IMR-90 (cell line): ENCODE results near the gene CRCP. TPM values are rescaled to one million over a fixed set of nuclear protein-coding genes. Genes with fewer than 3 reads are reported as not detected.

Experiments
- ATAC-seq: fragments of 200-7000 bp; cut with Tn5 transposase; 2 replicates; pipeline ENCODE4 v1.9.1; 2020; ENCODE audit warnings: low read depth, mild to moderate bottlenecking, moderate library complexity
- BruUV-seq: library from RNA; stranded (reverse); fragments of 400-500 nt; replicated peaks from 2 replicates; lab custom pipeline; 2021; lab: Mats Ljungman, UMichigan
- CTCF ChIA-PET: fragments of 300-600 bp; formaldehyde crosslinking; extraction: SDS; loops from one replicate; lab custom pipeline; 2021; ENCODE audit warnings: antibody characterized with exemption; lab: Yijun Ruan, JAX
- POLR2A ChIA-PET: fragments of 300-600 bp; sonication (Branson Sonifier 250); formaldehyde crosslinking; loops from one replicate; lab custom pipeline; 2022; ENCODE audit warnings: antibody characterized with exemption; ENCODE audit not compliant: unreplicated experiment; lab: Charles Lee
- DNase-seq: peaks from one replicate; pipeline ENCODE4 v3.0.0; 2013
- H2AFZ ChIP-seq: replicated peaks from 2 replicates; pipeline ENCODE3; 2013; ENCODE audit warnings: low read length, mild to moderate bottlenecking; ENCODE audit not compliant: poor library complexity
- H2AK5ac ChIP-seq: 2 replicates; pipeline ENCODE4 v1.6.1; 2013; ENCODE audit warnings: low read depth, low read length, inconsistent platforms
- H2AK9ac ChIP-seq: replicated peaks from 2 replicates; pipeline ENCODE3; 2013; ENCODE audit warnings: mild to moderate bottlenecking, low read depth, low read length, moderate library complexity; ENCODE audit not compliant: poor library complexity
- H2BK120ac ChIP-seq: 2 replicates; pipeline ENCODE4 v1.6.1; 2013; ENCODE audit warnings: low read depth, low read length, inconsistent platforms
- H2BK15ac ChIP-seq: 3 replicates; pipeline ENCODE4 v1.6.1; 2013; ENCODE audit warnings: low read depth, low read length, inconsistent platforms
- H2BK20ac ChIP-seq: 2 replicates; pipeline ENCODE4 v1.6.1; 2013; ENCODE audit warnings: low read depth, mild to moderate bottlenecking, inconsistent platforms, low read length, moderate library complexity
- H2BK5ac ChIP-seq: 2 replicates; pipeline ENCODE4 v1.6.1; 2013; ENCODE audit warnings: mild to moderate bottlenecking, low read depth, low read length, inconsistent platforms; ENCODE audit not compliant: poor library complexity, severe bottlenecking
- H3K14ac ChIP-seq: replicated peaks from 2 replicates; pipeline ENCODE4 v1.6.1; 2013; ENCODE audit warnings: low read depth, low read length, inconsistent platforms
- H3K18ac ChIP-seq: 2 replicates; pipeline ENCODE4 v1.6.1; 2013; ENCODE audit warnings: low read depth, low read length, control low read depth
- H3K23ac ChIP-seq: 2 replicates; pipeline ENCODE4 v1.6.1; 2013; ENCODE audit warnings: low read depth, low read length, inconsistent platforms
- H3K27ac ChIP-seq: 2 replicates; pipeline ENCODE4 v1.5.1; 2013; ENCODE audit warnings: mild to moderate bottlenecking, control low read depth, low read length; ENCODE audit not compliant: insufficient read depth
- H3K27me3 ChIP-seq: 2 replicates; pipeline ENCODE4 v1.6.1; 2013; ENCODE audit warnings: low read length; ENCODE audit not compliant: control insufficient read depth, insufficient read depth
- H3K36me3 ChIP-seq: 2 replicates; pipeline ENCODE4 v1.6.1; 2013; ENCODE audit warnings: low read length, mixed read lengths; ENCODE audit not compliant: control insufficient read depth, insufficient read depth
- H3K4ac ChIP-seq: 2 replicates; pipeline ENCODE4 v1.6.1; 2013; ENCODE audit warnings: low read depth, low read length, inconsistent platforms
- H3K4me1 ChIP-seq: 2 replicates; pipeline ENCODE4 v1.6.1; 2013; ENCODE audit warnings: low read length, mixed read lengths; ENCODE audit not compliant: control insufficient read depth, insufficient read depth
- H3K4me2 ChIP-seq: 2 replicates; pipeline ENCODE4 v1.6.1; 2013; ENCODE audit warnings: low read depth, mild to moderate bottlenecking, control low read depth, low read length, moderate library complexity
- H3K4me3 ChIP-seq: 2 replicates; pipeline ENCODE4 v1.5.1; 2013; ENCODE audit warnings: low read depth, mild to moderate bottlenecking, control low read depth, low read length, moderate library complexity; ENCODE audit not compliant: insufficient read depth
- H3K56ac ChIP-seq: 2 replicates; pipeline ENCODE4 v1.6.1; 2013; ENCODE audit warnings: low read length, inconsistent platforms; ENCODE audit not compliant: insufficient read depth; ENCODE audit errors: extremely low read depth
- H3K79me1 ChIP-seq, 2 experiments: 2 replicates each; pipeline ENCODE4 v1.6.1; 2013; ENCODE audit warnings: low read length in 2 of 2, inconsistent platforms in 1 of 2, low read depth in 1 of 2
- H3K9ac ChIP-seq: 2 replicates; pipeline ENCODE4 v1.6.1; 2013; ENCODE audit warnings: low read depth, low read length, control low read depth
- H3K9me1 ChIP-seq: 2 replicates; pipeline ENCODE4 v1.6.1; 2013; ENCODE audit warnings: low read length, inconsistent platforms; ENCODE audit not compliant: insufficient read depth
- H3K9me3 ChIP-seq: 2 replicates; pipeline ENCODE4 v1.6.1; 2013; ENCODE audit warnings: low read length; ENCODE audit not compliant: control insufficient read depth, insufficient read depth
- H4K20me1 ChIP-seq: 2 replicates; pipeline ENCODE4 v1.6.1; 2013; ENCODE audit warnings: low read length, inconsistent platforms; ENCODE audit not compliant: insufficient read depth
- H4K5ac ChIP-seq: 2 replicates; pipeline ENCODE4 v1.6.1; 2013; ENCODE audit warnings: mild to moderate bottlenecking, low read depth, low read length, control low read depth
- H4K8ac ChIP-seq, 2 experiments: 2 replicates each; pipeline ENCODE4 v1.6.1; 2013; ENCODE audit warnings: low read depth in 2 of 2, low read length in 2 of 2, control low read depth in 1 of 2, inconsistent platforms in 1 of 2
- H4K91ac ChIP-seq: 2 replicates; pipeline ENCODE4 v1.6.1; 2013; ENCODE audit warnings: low read depth, low read length, inconsistent platforms; ENCODE audit not compliant: insufficient read depth
- BHLHE40 ChIP-seq: fragments of 150-350 bp; IDR thresholded peaks from 2 replicates; pipeline ENCODE4 v1.6.1; 2016; ENCODE audit warnings: mild to moderate bottlenecking, low read depth, low read length
- CEBPB ChIP-seq: IDR thresholded peaks from 2 replicates; pipeline ENCODE4 v1.6.1; 2012; ENCODE audit warnings: low read depth, low read length, improper control_type of control experiment
- MAZ ChIP-seq: IDR thresholded peaks from 2 replicates; pipeline ENCODE4 v1.6.1; 2012; ENCODE audit warnings: low read depth, mild to moderate bottlenecking, low read length, improper control_type of control experiment, moderate library complexity, borderline replicate concordance
- MXI1 ChIP-seq: IDR thresholded peaks from 2 replicates; pipeline ENCODE4 v1.6.1; 2012; ENCODE audit warnings: low read depth, mild to moderate bottlenecking, low read length, moderate library complexity, borderline replicate concordance
- POLR2A ChIP-seq: IDR thresholded peaks from 2 replicates; pipeline ENCODE4 v1.6.1; 2012; ENCODE audit warnings: mild to moderate bottlenecking, low read depth, low read length
- RCOR1 ChIP-seq: IDR thresholded peaks from 2 replicates; pipeline ENCODE4 v1.6.1; 2012; ENCODE audit warnings: mild to moderate bottlenecking, low read length, improper control_type of control experiment; ENCODE audit not compliant: insufficient replicate concordance
- RFX5 ChIP-seq: IDR thresholded peaks from 2 replicates; pipeline ENCODE4 v1.8.0; 2012; ENCODE audit warnings: low read depth, mild to moderate bottlenecking, low read length, moderate library complexity
- WGBS, 2 experiments: methylation state at CpG; one replicate each; pipeline versions ENCODE4 v1.1.5 to v1.1.7; 2013; ENCODE audit warnings: missing lambda C conversion rate in 2 of 2; ENCODE audit not compliant: insufficient read length in 1 of 2; ENCODE audit errors: extremely low coverage in 2 of 2; 5-methylcytosine and 5-hydroxymethylcytosine counted together
- dilution Hi-C: fragments of 300-500 bp; cut with HindIII; formaldehyde crosslinking; loops from one replicate; pipeline ENCODE4 v1.14.3; 2018; ENCODE audit warnings: low sequenced_read_pairs; ENCODE audit not compliant: unreplicated experiment
- in situ Hi-C: fragments of 300-500 bp; cut with MboI; formaldehyde crosslinking; loops from 3 replicates; pipeline ENCODE4 v1.14.3; 2019; ENCODE audit warnings: low sequenced_read_pairs, inconsistent platforms, mixed read lengths
- intact Hi-C: fragments of 100-400 bp; cut with micrococcal nuclease; formaldehyde crosslinking; loops from 2 replicates; pipeline ENCODE4 v1.10.0; 2022
- polyA plus RNA-seq, 3 experiments: library from polyadenylated mRNA; depleted of rRNA; stranded (reverse); fragments of >200 nt; gene quantifications; 2 replicates each; pipeline ENCODE4 v1.2.3, GENCODE V29; 2012; ENCODE audit warnings: low replicate concordance in 1 of 3
- total RNA-seq: library from RNA; depleted of rRNA; stranded (reverse); fragments of >200 nt; gene quantifications from 2 replicates; pipeline ENCODE4 v1.2.3, GENCODE V29; 2012

Gene CRCP
- total and polyA plus RNA-seq, 2 of the 4 experiments (the other 2 are of a cell fraction) = 22.9 to 37.5 TPM

GRCh38 chr7:66142334-66142733 lies 27.7 kb downstream of the CRCP start:
- Histone ChIP-seq H3K18ac (no peak overlapping the region), H3K23ac (no peak overlapping the region), H4K91ac (peak overlapping the region; percentile 2; the same call in 1 of the 2 replicates), H3K4ac (no peak overlapping the region), H3K9me3 (no peaks in the 10 kb centered on the region), H3K4me3 (no peak overlapping the region), H3K9me1 (peaks cover 15% of the 10 kb centered on the region), H2BK15ac (no peak overlapping the region), H2AK5ac (no peak overlapping the region), H4K8ac (no peak overlapping the region), H2AK9ac (no peak overlapping the region), H2BK120ac (no peak overlapping the region), H2BK5ac (no peak overlapping the region), H4K20me1 (peaks cover 2% of the 10 kb centered on the region; the same call in 1 of the 2 replicates), H3K9ac (no peak overlapping the region), H3K27ac (no peak overlapping the region), H3K79me1 (peaks cover 27 to 65% of the 10 kb centered on the region in 2 experiments), H3K36me3 (peaks cover 27% of the 10 kb centered on the region), H3K27me3 (no peaks in the 10 kb centered on the region), H3K56ac (no peak overlapping the region), H2BK20ac (no peak overlapping the region), H2AFZ (no peak overlapping the region), H4K5ac (no peak overlapping the region), H3K14ac (no peak overlapping the region), H3K4me2 (no peak overlapping the region), H3K4me1 (peaks cover 31% of the 10 kb centered on the region)
- ATAC-seq = no peak
- ChIA-PET POLR2A (no interaction called here), CTCF (no interaction called here)
- no TSS peak for BruUV-seq
- in situ Hi-C loops = no loop called here
- intact Hi-C loops = loop anchor here (5.0 to 10.0 kb wide), 3 partner anchors 62 to 362 kb away; partner anchors contain the start of gene TPST1
- no peak for DNase-seq
- TF ChIP-seq RCOR1 = no peak
- no peak for TF ChIP-seq POLR2A
- no peak for TF ChIP-seq RFX5
- no peak for TF ChIP-seq MXI1
- no peak for TF ChIP-seq MAZ
- TF ChIP-seq CEBPB = no peak
- TF ChIP-seq BHLHE40 = no peak
- dilution Hi-C loops = no loop called here
- WGBS, 2 experiments = 87% methylated on average over 3 of the region's 3 CpGs; no CpG with 5 or more reads in 1 of the 2 experiments
